WTC11 (cell line): ENCODE data around the gene TOMM40L.

Source experiments
- CTCF ChIP-seq: fragments of 200-600 bp; IDR thresholded peaks from 2 replicates; pipeline ENCODE4 v1.8.0; 2022; ENCODE audit warnings: antibody characterized with exemption
- IRF1 ChIP-seq: sonication (generic); formaldehyde crosslinking; IDR thresholded peaks from 2 replicates; pipeline ENCODE4 v1.8.0; 2023; ENCODE audit warnings: missing genetic modification reagents
- ZNF232 ChIP-seq: sonication (generic); formaldehyde crosslinking; IDR thresholded peaks from 2 replicates; pipeline ENCODE4 v1.8.0; 2022; ENCODE audit warnings: mild to moderate bottlenecking, missing genetic modification reagents

GRCh38 chr1:161233102-161233501 lies 7.2 kb downstream of the TOMM40L start:
- TF ChIP-seq ZNF232: no peak
- TF ChIP-seq IRF1 (CRISPR knock-in tag): no peak
- no peak for TF ChIP-seq CTCF
